KMS-11 (cell line): Measurements from ENCODE around the gene PXYLP1.

Source experiments
- H2AFZ ChIP-seq: fragments of 200-600 bp; sonication (generic); 2 replicates; pipeline ENCODE4 v1.6.1; 2016; ENCODE audit warnings: antibody characterized with exemption, mixed run types, low read depth
- H3K27ac ChIP-seq: fragments of 200-600 bp; sonication (generic); 2 replicates; pipeline ENCODE4 v1.6.1; 2016; ENCODE audit warnings: mild to moderate bottlenecking, mixed run types
- H3K27me3 ChIP-seq: fragments of 200-600 bp; sonication (generic); 2 replicates; pipeline ENCODE4 v1.6.1; 2017; ENCODE audit warnings: mild to moderate bottlenecking, low read depth, mixed run types, moderate library complexity; ENCODE audit not compliant: insufficient read depth
- H3K36me3 ChIP-seq: fragments of 200-600 bp; sonication (generic); 2 replicates; pipeline ENCODE4 v1.6.1; 2017; ENCODE audit warnings: mild to moderate bottlenecking, mixed run types; ENCODE audit not compliant: insufficient read depth
- H3K4me1 ChIP-seq: fragments of 200-600 bp; sonication (generic); 2 replicates; pipeline ENCODE4 v1.6.1; 2016; ENCODE audit warnings: mild to moderate bottlenecking, low read depth, mixed run types; ENCODE audit not compliant: poor library complexity, severe bottlenecking
- H3K4me2 ChIP-seq: fragments of 200-600 bp; sonication (generic); 2 replicates; pipeline ENCODE4 v1.7.0; 2016; ENCODE audit warnings: mild to moderate bottlenecking, mixed run types
- H3K4me3 ChIP-seq: fragments of 200-600 bp; sonication (generic); IDR thresholded peaks from 2 replicates; pipeline ENCODE4 v1.6.1; 2017; ENCODE audit warnings: low read depth, low read length, mixed read lengths; ENCODE audit not compliant: insufficient read depth
- H3K79me2 ChIP-seq: fragments of 200-600 bp; sonication (generic); 2 replicates; pipeline ENCODE4 v1.6.1; 2016; ENCODE audit warnings: low read depth, mixed run types; ENCODE audit not compliant: insufficient read depth
- H3K9ac ChIP-seq: fragments of 200-600 bp; sonication (generic); 2 replicates; pipeline ENCODE4 v1.6.1; 2016; ENCODE audit warnings: mild to moderate bottlenecking, mixed run types
- H4K20me1 ChIP-seq: fragments of 200-600 bp; sonication (generic); 2 replicates; pipeline ENCODE4 v1.6.1; 2016; ENCODE audit warnings: mild to moderate bottlenecking, mixed run types; ENCODE audit not compliant: insufficient read depth
- CTCF ChIP-seq: fragments of 200-600 bp; sonication (generic); conservative IDR thresholded peaks from 2 replicates; pipeline ENCODE4 v1.6.1; 2017; ENCODE audit warnings: low read depth, mild to moderate bottlenecking, antibody characterized with exemption, low read length, moderate library complexity, mixed read lengths

The PXYLP1 gene

GRCh38 chr3:141255846-141256261 is 24.2 kb downstream of the PXYLP1 start:
- TF ChIP-seq CTCF: no peak
- H2AFZ ChIP-seq: no peak overlapping the region
- no peaks in the 10 kb centered on the region for H4K20me1 ChIP-seq
- H3K4me2 ChIP-seq: no peak overlapping the region
- H3K36me3 ChIP-seq: no peaks in the 10 kb centered on the region
- H3K79me2 ChIP-seq: no peaks in the 10 kb centered on the region
- H3K4me1 ChIP-seq: peaks cover 3% of the 10 kb centered on the region
- no peak overlapping the region for H3K4me3 ChIP-seq
- H3K27me3 ChIP-seq: no peaks in the 10 kb centered on the region
- no peak overlapping the region for H3K9ac ChIP-seq
- H3K27ac ChIP-seq: no peak overlapping the region

GRCh38 chr3:141256820-141257219 is 25.2 kb downstream of the PXYLP1 start:
- H2AFZ ChIP-seq: no peak overlapping the region
- no peak overlapping the region for H3K4me3 ChIP-seq
- no peaks in the 10 kb centered on the region for H3K79me2 ChIP-seq
- H3K27me3 ChIP-seq: no peaks in the 10 kb centered on the region
- H3K4me1 ChIP-seq: peaks cover 3% of the 10 kb centered on the region
- no peak overlapping the region for H3K9ac ChIP-seq
- H3K36me3 ChIP-seq: no peaks in the 10 kb centered on the region
- H4K20me1 ChIP-seq: no peaks in the 10 kb centered on the region
- no peak for TF ChIP-seq CTCF
- no peak overlapping the region for H3K27ac ChIP-seq
- no peak overlapping the region for H3K4me2 ChIP-seq

- H3K4me2 ChIP-seq: no peak overlapping the region
- no peaks in the 10 kb centered on the region for H3K36me3 ChIP-seq
- H3K79me2 ChIP-seq: no peaks in the 10 kb centered on the region
These were observed 26.3 kb downstream of the PXYLP1 start for GRCh38 chr3:141257961-141258360.

GRCh38 chr3:141258973-141259372 is 27.3 kb downstream of the PXYLP1 start:
- no peak overlapping the region for H3K4me3 ChIP-seq
- TF ChIP-seq CTCF: no peak
- H2AFZ ChIP-seq: no peak overlapping the region
- no peak overlapping the region for H3K27ac ChIP-seq
- no peak overlapping the region for H3K4me2 ChIP-seq
- no peak overlapping the region for H3K9ac ChIP-seq
- peaks cover 3% of the 10 kb centered on the region for H3K4me1 ChIP-seq
- H3K36me3 ChIP-seq: no peaks in the 10 kb centered on the region
- no peaks in the 10 kb centered on the region for H4K20me1 ChIP-seq
- no peaks in the 10 kb centered on the region for H3K79me2 ChIP-seq
- no peaks in the 10 kb centered on the region for H3K27me3 ChIP-seq

More at GRCh38 chr3:141257961-141258360, 26.3 kb downstream of the PXYLP1 start:
- no peak for TF ChIP-seq CTCF
- Histone ChIP-seq H3K27ac (no peak overlapping the region), H4K20me1 (no peaks in the 10 kb centered on the region), H3K4me3 (no peak overlapping the region), H3K27me3 (no peaks in the 10 kb centered on the region), H3K4me1 (peaks cover 3% of the 10 kb centered on the region), H2AFZ (no peak overlapping the region), H3K9ac (no peak overlapping the region)
